ENCODE measurements around the gene CD2BP2.

DNA sequence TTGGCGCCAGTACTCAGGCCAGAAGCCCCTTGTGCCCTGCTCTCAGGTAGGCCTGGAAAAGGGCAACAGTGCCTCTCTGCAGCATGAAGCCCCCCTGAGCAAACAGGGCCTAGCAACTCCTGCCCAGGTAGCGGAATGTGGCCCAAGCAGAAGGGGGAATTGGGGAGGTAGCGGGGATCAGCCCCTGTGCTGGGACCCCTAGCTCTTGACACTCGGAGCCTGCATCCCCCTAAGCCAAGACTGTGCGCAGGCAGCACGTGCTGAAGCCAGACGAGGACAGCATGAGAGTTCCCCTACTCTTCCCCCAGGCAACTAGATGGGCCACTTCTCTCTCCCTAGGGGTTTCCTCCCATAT is 823 bp upstream of the CD2BP2 start:
- TF ChIP-seq TCF12 (IDR thresholded peaks at IDR 0.05; ENCODE audit: low read depth) (no peak), FOXM1 (IDR thresholded peaks at IDR 0.05; ENCODE audit: borderline replicate concordance, low read depth) (no peak), EGR1 (IDR thresholded peaks at IDR 0.05) (no peak), CREB1 (IDR thresholded peaks at IDR 0.05; ENCODE audit: low read depth) (no peak), EP300 (IDR thresholded peaks at IDR 0.05; ENCODE audit: borderline replicate concordance) (no peak), YY1 (IDR thresholded peaks at IDR 0.05; ENCODE audit: low read depth) (no peak), RAD21 (IDR thresholded peaks at IDR 0.05; ENCODE audit: low read depth) (no peak)
- TF ChIP-seq, protein P1, sequence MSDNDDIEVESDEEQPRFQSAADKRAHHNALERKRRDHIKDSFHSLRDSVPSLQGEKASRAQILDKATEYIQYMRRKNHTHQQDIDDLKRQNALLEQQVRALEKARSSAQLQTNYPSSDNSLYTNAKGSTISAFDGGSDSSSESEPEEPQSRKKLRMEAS (IDR thresholded peaks at IDR 0.05), result peak; percentile 25; the same call in 1 of the 2 replicates
- TF ChIP-seq, protein P2, sequence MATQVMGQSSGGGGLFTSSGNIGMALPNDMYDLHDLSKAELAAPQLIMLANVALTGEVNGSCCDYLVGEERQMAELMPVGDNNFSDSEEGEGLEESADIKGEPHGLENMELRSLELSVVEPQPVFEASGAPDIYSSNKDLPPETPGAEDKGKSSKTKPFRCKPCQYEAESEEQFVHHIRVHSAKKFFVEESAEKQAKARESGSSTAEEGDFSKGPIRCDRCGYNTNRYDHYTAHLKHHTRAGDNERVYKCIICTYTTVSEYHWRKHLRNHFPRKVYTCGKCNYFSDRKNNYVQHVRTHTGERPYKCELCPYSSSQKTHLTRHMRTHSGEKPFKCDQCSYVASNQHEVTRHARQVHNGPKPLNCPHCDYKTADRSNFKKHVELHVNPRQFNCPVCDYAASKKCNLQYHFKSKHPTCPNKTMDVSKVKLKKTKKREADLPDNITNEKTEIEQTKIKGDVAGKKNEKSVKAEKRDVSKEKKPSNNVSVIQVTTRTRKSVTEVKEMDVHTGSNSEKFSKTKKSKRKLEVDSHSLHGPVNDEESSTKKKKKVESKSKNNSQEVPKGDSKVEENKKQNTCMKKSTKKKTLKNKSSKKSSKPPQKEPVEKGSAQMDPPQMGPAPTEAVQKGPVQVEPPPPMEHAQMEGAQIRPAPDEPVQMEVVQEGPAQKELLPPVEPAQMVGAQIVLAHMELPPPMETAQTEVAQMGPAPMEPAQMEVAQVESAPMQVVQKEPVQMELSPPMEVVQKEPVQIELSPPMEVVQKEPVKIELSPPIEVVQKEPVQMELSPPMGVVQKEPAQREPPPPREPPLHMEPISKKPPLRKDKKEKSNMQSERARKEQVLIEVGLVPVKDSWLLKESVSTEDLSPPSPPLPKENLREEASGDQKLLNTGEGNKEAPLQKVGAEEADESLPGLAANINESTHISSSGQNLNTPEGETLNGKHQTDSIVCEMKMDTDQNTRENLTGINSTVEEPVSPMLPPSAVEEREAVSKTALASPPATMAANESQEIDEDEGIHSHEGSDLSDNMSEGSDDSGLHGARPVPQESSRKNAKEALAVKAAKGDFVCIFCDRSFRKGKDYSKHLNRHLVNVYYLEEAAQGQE (IDR thresholded peaks at IDR 0.05; ENCODE audit: low read depth), result no peak
- TF ChIP-seq, protein P3, sequence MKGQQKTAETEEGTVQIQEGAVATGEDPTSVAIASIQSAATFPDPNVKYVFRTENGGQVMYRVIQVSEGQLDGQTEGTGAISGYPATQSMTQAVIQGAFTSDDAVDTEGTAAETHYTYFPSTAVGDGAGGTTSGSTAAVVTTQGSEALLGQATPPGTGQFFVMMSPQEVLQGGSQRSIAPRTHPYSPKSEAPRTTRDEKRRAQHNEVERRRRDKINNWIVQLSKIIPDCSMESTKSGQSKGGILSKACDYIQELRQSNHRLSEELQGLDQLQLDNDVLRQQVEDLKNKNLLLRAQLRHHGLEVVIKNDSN (IDR thresholded peaks at IDR 0.05), result no peak

All from Ishikawa (cell line).